Loucy (cell line): Measurements from ENCODE around the gene LACTBL1.

ENCODE experiments used
- H2AFZ ChIP-seq: fragments of 200-600 bp; sonication (generic); 2 replicates; pipeline ENCODE4 v1.6.0; 2016; ENCODE audit warnings: antibody characterized with exemption, mild to moderate bottlenecking, low read length, moderate library complexity
- H3F3A ChIP-seq: fragments of 200-600 bp; 2 replicates; pipeline ENCODE4 v1.6.0; 2016; ENCODE audit warnings: antibody characterized with exemption, low read depth, mild to moderate bottlenecking
- H3K27me3 ChIP-seq: fragments of 200-600 bp; sonication (generic); 2 replicates; pipeline ENCODE4 v1.6.1; 2014; ENCODE audit warnings: low read length, mild to moderate bottlenecking; ENCODE audit not compliant: insufficient read depth, poor library complexity, severe bottlenecking
- H3K36me3 ChIP-seq: fragments of 200-600 bp; sonication (generic); 2 replicates; pipeline ENCODE4 v1.6.1; 2016; ENCODE audit warnings: low read length; ENCODE audit not compliant: insufficient read depth
- H3K4me1 ChIP-seq: fragments of 200-600 bp; sonication (generic); 2 replicates; pipeline ENCODE4 v1.5.1; 2014; ENCODE audit warnings: low read length, mild to moderate bottlenecking; ENCODE audit not compliant: insufficient read depth, poor library complexity, severe bottlenecking
- H3K4me2 ChIP-seq: fragments of 200-600 bp; sonication (generic); 2 replicates; pipeline ENCODE4 v1.6.0; 2014; ENCODE audit warnings: antibody characterized with exemption, low read length, low read depth, mild to moderate bottlenecking; ENCODE audit not compliant: poor library complexity, severe bottlenecking
- H3K4me3 ChIP-seq: fragments of 200-600 bp; sonication (generic); 2 replicates; pipeline ENCODE4 v1.5.1; 2014; ENCODE audit warnings: low read length, mild to moderate bottlenecking, mixed read lengths; ENCODE audit not compliant: poor library complexity, severe bottlenecking
- H3K79me2 ChIP-seq: fragments of 200-600 bp; sonication (generic); 2 replicates; pipeline ENCODE4 v1.6.1; 2014; ENCODE audit warnings: low read length; ENCODE audit not compliant: insufficient read depth
- H3K9ac ChIP-seq: fragments of 200-600 bp; sonication (generic); 2 replicates; pipeline ENCODE4 v1.6.0; 2014; ENCODE audit warnings: mild to moderate bottlenecking, low read depth, low read length, moderate library complexity; ENCODE audit not compliant: poor library complexity, severe bottlenecking
- H3K9me2 ChIP-seq: fragments of 200-600 bp; sonication (generic); replicated peaks from 2 replicates; pipeline ENCODE4 v1.6.1; 2016; ENCODE audit warnings: low read depth, low read length, mixed read lengths
- H3K9me3 ChIP-seq: fragments of 200-600 bp; sonication (generic); 2 replicates; pipeline ENCODE4 v1.6.1; 2014; ENCODE audit warnings: mild to moderate bottlenecking, antibody characterized with exemption, low read length, low read depth; ENCODE audit not compliant: insufficient read depth
- H4K20me1 ChIP-seq: fragments of 200-600 bp; sonication (generic); 2 replicates; pipeline ENCODE4 v1.6.0; 2014; ENCODE audit warnings: antibody characterized with exemption, low read length, mild to moderate bottlenecking; ENCODE audit not compliant: insufficient read depth, poor library complexity, severe bottlenecking
- CTCF ChIP-seq: fragments of 200-600 bp; sonication (generic); conservative IDR thresholded peaks from 2 replicates; pipeline ENCODE4 v1.5.1; 2014; ENCODE audit warnings: mild to moderate bottlenecking, antibody characterized with exemption, low read length
- EZH2phosphoT487 ChIP-seq: fragments of 200-600 bp; IDR thresholded peaks from 2 replicates; pipeline ENCODE4 v1.6.1; 2018; ENCODE audit warnings: antibody characterized with exemption, mild to moderate bottlenecking, moderate library complexity, borderline replicate concordance

The LACTBL1 gene

GRCh38 chr1:22958556-22958955 is 14.1 kb downstream of the LACTBL1 start:
- Histone ChIP-seq H3K9me3 (no peaks in the 10 kb centered on the region), H3K4me1 (no peaks in the 10 kb centered on the region), H3F3A (no peaks in the 10 kb centered on the region), H2AFZ (no peak overlapping the region), H3K36me3 (no peaks in the 10 kb centered on the region), H3K9ac (no peak overlapping the region), H3K9me2 (no peaks in the 10 kb centered on the region), H3K4me3 (no peak overlapping the region), H3K27me3 (no peaks in the 10 kb centered on the region), H3K79me2 (no peaks in the 10 kb centered on the region), H4K20me1 (no peaks in the 10 kb centered on the region), H3K4me2 (no peak overlapping the region)
- TF ChIP-seq EZH2phosphoT487 (no peak), CTCF (no peak)

GRCh38 chr1:22957066-22957465 is 15.6 kb downstream of the LACTBL1 start:
- Histone ChIP-seq H3K9ac (no peak overlapping the region), H3K36me3 (no peaks in the 10 kb centered on the region), H2AFZ (no peak overlapping the region), H4K20me1 (no peaks in the 10 kb centered on the region), H3F3A (no peaks in the 10 kb centered on the region), H3K9me3 (no peaks in the 10 kb centered on the region), H3K4me1 (no peaks in the 10 kb centered on the region), H3K9me2 (no peaks in the 10 kb centered on the region), H3K79me2 (no peaks in the 10 kb centered on the region), H3K4me3 (no peak overlapping the region), H3K27me3 (no peaks in the 10 kb centered on the region), H3K4me2 (no peak overlapping the region)
- TF ChIP-seq CTCF (no peak), EZH2phosphoT487 (no peak)

- Histone ChIP-seq H3K79me2 (no peaks in the 10 kb centered on the region), H3K9me3 (no peaks in the 10 kb centered on the region), H3K4me1 (no peaks in the 10 kb centered on the region), H3K9me2 (no peaks in the 10 kb centered on the region), H2AFZ (no peak overlapping the region), H3K36me3 (no peaks in the 10 kb centered on the region), H3K4me3 (no peak overlapping the region), H3K4me2 (no peak overlapping the region), H3K27me3 (no peaks in the 10 kb centered on the region), H3F3A (no peaks in the 10 kb centered on the region), H3K9ac (no peak overlapping the region), H4K20me1 (no peaks in the 10 kb centered on the region)
- TF ChIP-seq CTCF (no peak), EZH2phosphoT487 (no peak)
Measured at GRCh38 chr1:22955146-22955545, 17.5 kb downstream of the LACTBL1 start.
